SK-N-SH treated with all-trans-retinoic acid at 6 μM for 48 hours (cell line): ENCODE measurements around the gene ADGRF1.

Experiments
- ARNTL ChIP-seq: fragments of 450-650 bp; formaldehyde crosslinking; IDR thresholded peaks from 2 replicates; pipeline ENCODE4 v1.5.0; 2020; ENCODE audit warnings: low read depth, mild to moderate bottlenecking, moderate library complexity, borderline replicate concordance
- BACH2 ChIP-seq: fragments of 250-450 bp; sonication (Bioruptor Pico); IDR thresholded peaks from 2 replicates; pipeline ENCODE4 v1.9.0; 2021; ENCODE audit warnings: mild to moderate bottlenecking, borderline replicate concordance
- CREB5 ChIP-seq: fragments of 250-450 bp; sonication (Bioruptor Pico); IDR thresholded peaks from 2 replicates; pipeline ENCODE4 v1.5.1; 2020; ENCODE audit warnings: low read depth, mild to moderate bottlenecking, moderate library complexity
- RARB ChIP-seq: fragments of 250-450 bp; sonication (Bioruptor Pico); IDR thresholded peaks from 2 replicates; pipeline ENCODE4 v1.8.0; 2021; ENCODE audit warnings: mild to moderate bottlenecking, moderate library complexity
- ZNF70 ChIP-seq: fragments of 450-650 bp; formaldehyde crosslinking; IDR thresholded peaks from 2 replicates; pipeline ENCODE4 v1.5.0; 2020; ENCODE audit warnings: mild to moderate bottlenecking, moderate library complexity

GRCh38 chr6:47072667-47073066, 30.5 kb upstream of the ADGRF1 start:
- TF ChIP-seq ARNTL (no peak), ZNF70 (CRISPR knock-in tag) (no peak), BACH2 (no peak), CREB5 (CRISPR knock-in tag) (no peak), RARB (CRISPR knock-in tag) (no peak)
